DMS79 (cell line): ENCODE measurements around the gene SETDB1.
"Not testable (repeated sequence)": the region's sequence is repeated elsewhere in the genome, so short reads cannot be mapped to it uniquely, and the experiment has no call there.

Source experiments
- DNase-seq: peaks from one replicate; lab custom pipeline; 2025; lab: John Stamatoyannopoulos, UW

The SETDB1 gene

DNA sequence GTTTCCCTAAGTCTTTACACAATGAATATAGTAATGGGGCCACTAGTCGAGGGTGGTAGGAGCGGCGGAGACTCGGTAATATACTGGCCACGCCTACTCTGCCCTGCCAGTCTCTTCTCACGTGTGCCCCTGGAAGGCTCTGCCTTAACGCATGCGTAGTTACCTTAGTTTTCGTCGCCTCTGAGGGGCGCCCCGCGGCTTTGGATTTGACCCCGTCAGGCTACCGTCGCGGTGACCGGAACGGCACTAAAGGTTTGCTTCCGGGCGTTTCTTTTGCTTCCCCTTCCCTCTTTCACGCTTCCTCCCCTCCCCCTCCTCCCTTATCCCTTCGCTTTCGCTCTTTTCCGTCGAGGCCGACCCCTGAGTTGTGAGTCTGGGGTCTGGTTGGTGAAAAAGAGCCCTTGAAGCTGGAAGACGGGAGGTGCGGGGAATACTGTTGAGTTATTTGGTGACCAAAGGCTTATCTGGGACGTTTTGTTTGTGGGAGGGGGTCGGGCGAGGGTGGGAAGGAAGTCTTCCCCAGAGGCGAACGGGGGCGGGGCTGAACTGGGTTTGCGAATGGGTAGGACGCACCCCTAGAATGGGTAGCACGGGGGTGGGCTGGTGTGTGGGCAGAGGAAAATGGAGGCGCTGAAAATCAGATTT is at the start of gene SETDB1:
Gene SETDB1 (plus strand): TSS at position 267 of the 645 bp plus-strand sequence. CDS start 1,352 bp downstream, outside the sequence.
- DNase-seq = peak; percentile 96

DNA sequence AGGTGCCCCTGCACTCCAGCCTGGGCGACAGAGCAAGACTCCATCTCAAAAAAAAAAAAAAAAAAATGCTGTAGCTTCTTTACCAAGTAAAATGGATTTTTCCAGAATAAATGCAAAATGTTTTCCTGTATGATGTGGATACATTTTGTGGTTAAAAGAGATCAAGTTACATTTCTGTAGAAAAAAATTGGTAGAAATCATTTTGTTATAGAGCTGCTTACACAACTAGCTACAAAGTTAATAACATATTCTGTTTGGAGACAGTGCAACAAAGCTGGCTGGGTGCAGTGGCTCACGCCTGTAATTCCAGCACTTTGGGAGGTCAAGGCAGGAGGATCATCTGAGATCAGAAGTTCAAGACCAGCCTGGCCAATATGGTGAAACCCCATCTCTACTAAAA is 47.2 kb upstream of the SETDB1 start:
- not testable (repeated sequence) for DNase-seq

DNA sequence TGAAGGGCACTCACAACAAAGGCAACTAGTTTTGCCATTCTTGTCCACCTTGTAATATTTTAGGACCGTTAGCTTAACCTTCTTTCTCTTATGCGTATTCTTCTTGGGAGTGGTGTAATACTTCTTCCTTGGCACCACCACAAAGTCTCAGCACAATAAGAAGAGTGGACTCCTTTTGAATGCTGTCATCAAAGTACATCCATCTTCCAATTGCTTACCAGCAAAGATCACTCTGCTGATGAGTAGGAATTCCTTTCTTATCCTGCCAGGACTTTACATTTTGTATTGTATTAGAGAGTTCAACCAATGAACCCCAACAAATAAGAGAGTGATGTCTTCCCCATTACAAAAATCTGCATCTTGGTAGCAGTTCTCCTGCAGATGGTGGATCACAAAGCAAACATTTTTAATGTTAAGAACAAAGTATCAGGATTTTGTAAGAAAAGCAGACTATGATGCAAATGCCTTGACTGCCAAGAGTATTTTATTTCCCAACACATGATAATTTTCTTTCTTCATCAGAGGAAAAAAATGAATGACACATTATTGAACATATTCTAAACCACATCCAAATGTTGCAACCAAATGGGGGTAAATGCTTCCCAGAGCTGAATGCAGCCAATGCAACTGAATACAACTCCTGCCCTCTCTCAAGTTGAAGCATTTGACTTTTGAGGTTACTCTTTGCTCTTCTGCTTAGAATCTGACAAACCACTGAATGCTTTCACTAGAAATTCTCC is 44.7 kb upstream of the SETDB1 start:
- no peak for DNase-seq

DNA sequence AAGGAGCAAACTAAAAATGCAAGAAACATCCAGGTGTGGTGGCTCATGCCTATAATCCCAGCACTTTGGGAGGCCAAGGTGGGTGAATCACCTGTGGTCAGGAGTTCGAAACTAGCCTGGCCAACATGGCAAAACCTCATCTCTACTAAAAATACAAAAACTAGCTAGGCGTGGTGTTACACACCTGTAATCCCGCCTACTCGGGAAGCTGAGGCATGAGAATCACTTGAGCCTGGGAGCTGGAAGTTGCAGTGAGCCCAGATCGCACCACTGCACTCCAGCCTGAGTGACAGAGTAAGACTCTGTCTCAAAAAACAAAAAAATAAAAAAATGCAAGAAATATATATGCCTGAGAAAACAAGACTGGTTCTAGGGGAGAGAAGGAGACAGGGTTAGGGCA is 43.0 kb upstream of the SETDB1 start:
- not testable (repeated sequence) for DNase-seq

DNA sequence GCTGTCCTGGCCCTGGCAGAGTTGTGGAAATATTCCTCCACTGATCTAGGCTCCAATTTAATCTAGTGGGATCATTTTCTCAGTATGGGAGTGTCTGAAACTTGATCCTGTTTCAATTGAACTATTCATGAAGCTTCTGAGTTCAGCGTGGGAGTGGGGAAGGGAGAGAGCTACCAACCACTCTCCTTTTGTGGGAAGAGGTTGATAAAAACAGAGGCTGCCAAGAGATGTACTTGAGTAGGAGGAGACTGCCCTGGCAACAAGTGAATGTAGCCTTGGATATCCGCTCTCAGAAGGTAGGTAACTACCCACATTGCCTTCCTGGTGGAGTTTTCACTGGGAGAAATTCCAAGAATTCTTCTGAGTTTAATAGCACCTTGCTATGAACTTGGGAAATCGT is 39.1 kb upstream of the SETDB1 start, which contains the start of gene CTXND2:
Gene CTXND2 (plus strand): TSS at position 119 of the 400 bp plus-strand sequence. CDS start 25,179 bp downstream, outside the sequence.
- DNase-seq = no peak

DNA sequence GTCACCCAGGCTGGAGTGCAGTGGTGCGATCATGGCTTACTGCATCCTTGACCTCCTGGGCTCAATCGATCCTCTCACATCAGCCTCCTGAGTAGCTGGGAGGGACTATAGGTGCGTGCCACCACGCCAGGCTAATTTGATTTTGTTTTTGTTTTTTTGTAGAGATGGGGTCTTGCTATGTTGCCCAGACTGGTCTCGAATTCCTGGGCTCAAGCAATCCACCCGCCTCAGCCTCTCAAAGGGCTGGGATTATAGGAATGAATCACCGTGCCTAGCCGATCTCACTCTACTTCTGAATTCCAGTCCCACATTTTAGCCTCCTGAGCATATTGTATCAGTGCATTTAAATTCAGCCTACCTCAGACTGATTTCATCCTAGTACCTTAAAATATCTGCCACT is 37.4 kb upstream of the SETDB1 start:
- DNase-seq = no peak

DNA sequence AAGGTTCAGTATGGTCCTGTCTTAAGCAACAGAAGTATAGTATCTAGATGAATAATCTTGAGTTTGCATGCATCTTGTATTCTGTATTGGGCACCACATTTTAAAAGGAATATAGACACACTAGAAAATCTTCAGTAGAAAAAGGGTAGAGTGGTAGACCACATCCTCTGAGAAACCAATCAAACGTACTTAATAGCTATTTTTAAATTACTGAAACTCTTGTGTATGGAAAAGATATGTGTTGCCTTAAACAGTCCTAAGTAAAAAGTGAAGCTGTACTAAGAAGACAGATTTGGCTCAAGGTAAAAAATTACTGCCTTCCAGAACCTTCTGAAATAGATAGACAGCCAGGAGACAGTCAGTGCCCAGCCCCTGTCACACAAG is 36.1 kb upstream of the SETDB1 start:
- DNase-seq = no peak

DNA sequence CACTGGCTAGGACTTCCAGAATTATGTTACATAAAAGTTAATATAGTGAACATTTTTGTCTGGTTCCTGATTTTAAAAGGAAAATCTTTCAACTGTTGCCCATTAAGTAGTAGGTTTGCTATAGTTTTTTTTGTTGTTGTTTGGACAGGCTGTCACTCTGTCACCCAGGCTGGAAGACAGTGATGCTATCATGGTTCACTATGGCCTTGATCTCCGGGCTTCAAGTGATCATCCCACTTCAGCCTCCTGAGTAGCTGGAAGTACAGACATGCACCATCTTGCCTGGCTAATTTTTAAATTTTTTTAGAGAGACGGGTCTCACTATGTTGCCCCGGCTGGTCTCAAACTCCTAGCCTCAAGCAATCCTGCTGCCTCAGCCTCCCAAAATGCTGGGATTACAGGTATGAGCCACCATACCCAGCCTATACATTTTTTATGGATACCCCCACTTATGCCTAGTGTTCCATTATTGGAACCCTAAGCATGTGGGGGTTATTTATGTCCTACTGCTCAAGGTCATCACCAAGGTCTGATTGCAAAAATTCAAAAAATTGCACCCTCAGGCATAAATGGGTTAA is 32.7 kb upstream of the SETDB1 start:
- no peak for DNase-seq

DNA sequence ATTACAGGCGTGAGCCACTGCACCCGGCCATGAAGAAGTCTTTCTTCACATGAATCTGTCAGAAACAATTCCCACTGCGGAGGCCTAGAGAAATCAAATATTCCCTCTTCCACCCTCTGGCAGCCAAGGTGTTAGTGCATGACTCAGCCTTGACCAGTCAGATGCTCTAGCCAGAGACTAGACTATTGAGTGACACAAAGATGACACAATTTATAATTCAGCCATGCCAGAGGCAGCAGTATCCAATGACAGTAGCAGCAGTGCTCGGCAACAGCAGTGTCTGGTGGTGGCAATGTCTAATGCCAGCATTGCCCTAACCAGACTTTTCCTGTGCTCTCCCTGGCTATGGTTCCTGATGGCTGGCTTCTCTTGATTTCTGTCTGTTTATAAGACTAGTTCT is 30.5 kb upstream of the SETDB1 start:
- DNase-seq = no peak

DNA sequence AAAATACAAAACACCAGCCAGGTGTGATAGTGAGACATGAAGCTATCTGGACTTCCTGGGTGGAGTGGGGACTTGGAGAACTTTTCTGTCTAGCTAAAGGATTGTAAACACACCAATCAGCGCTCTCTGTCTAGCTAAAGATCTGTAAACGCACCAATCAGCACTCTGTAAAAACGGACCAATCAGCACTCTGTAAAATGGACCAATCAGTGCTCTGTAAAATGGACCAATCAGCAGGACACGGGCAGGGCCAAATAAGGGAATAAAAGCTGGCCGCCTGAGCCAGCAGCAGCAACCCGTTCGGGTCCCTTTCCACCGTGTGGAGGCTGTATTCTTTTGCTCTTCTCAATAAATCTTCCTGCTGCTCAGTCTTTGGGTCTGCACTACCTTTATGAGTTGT is 26.4 kb upstream of the SETDB1 start:
- DNase-seq = not testable (repeated sequence)

DNA sequence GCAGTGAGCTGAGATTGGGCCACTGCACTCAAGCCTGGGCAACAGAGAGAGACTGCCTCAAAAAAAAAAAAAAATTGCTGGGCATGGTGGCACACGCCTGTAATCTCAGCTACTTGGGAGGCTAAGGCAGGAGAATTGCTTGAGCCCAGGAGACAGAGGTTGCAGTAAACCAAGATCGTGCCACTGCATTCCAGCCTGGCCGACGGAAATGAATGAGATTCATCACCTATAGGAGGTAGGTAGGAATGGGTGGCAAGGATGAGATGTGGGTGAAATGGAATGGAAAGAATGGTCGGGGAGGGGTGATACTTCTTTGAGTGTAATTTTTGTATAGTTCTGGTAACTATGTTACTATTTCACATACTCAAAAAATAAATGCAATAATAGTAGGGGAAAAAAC is 23.8 kb upstream of the SETDB1 start:
- no peak for DNase-seq

DNA sequence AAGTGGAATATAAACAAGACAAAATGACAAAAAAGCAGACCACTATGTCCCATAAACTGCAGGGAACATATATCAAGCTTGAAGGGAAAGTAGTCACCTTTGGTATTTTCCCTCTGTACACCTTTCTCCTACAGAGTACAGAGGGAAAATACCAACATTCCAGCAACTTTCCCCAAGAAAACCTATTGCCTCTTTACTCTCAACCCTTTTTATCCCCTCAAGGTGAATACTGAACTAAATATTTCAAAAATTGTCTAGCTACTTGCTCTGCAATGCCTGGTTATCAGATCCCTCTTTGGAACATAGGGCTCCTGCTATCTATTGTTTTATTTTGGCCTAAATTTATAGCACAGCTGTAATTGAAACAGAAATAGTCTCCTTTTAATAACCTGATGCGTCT is 23.4 kb upstream of the SETDB1 start:
- no peak for DNase-seq

DNA sequence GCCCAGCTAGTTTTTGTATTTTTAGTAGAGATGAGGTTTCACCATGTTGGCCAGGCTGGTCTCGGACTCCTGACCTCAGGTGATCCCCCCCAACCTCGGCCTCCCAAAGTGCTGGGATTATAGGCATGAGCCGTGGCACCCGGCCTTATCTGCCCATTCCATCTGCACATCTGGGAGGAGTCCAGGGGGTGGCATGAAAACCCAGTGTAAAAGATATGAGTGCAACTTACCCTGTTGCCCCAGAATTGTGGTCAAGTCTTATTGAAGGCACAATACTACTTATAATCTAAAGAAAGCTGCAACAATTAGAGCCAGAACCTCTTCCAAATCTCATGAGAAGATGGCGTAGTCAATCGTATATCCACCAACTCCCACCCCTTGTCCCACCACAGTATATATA is 20.9 kb upstream of the SETDB1 start:
- DNase-seq = no peak

DNA sequence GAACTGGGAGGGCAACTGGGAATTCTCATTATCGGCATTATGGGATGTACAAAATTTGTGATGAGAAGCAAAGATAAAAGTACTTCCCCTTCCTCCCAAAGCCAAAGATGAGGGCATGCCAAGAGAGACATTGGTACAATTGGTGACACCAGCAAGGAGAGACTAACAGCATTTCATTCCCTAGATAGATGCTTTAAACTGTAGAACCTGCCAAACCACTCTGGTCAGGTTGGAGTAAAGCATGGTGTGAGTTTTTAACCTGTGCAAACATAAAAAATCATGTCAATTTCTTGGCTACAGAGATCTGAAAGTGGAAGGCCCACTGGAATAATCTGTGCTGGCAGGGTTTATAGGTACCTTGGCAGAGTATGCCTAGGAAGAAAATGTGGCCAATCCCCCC is 19.8 kb upstream of the SETDB1 start:
- DNase-seq = no peak

DNA sequence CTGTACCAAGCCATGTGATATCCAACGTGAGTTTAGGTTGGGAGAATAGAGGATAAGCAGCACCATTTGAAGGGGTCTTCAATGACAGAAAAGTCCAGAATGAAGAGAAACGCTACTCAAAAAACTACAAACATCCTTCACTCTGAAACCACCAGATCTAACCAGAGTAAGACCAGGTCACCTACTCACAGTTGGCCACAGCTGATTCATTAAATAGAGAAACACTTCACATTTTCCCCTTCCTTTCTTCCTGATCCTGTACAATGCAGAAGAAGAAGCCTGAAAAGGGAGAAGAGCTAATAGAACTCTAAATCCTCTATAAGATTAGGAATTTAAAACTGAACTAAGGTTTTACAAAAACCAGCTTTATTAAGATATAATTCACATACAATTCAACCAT is 19.4 kb upstream of the SETDB1 start:
- no peak for DNase-seq

DNA sequence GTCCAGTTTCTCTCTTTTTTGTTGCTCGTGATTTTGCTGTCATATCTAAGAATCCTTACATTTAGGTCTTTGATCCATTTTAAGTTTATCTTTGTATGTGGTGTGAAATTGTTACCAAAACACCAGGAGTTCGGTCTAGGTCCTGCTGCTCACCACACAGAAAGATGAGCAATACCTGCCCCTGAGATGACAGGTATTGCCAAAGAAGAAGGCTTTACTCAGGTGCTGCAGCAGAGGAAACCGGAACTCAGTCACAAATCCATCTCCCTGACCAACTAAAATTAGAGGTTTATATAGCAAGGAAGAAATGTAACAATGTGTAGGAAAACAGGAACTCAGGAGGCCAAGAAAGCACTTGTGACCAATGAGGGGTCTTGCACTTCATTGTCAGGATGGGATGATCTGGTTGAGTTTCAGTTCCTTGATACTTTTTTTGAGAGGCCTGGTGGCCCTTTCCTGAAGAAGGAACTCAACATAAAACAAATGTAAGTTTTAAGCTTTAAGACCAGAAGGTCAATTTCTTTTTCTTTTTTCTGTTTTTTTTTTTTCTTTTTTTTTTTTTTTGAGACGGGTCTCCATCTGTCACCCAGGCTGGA is 16.5 kb upstream of the SETDB1 start:
- no peak for DNase-seq

DNA sequence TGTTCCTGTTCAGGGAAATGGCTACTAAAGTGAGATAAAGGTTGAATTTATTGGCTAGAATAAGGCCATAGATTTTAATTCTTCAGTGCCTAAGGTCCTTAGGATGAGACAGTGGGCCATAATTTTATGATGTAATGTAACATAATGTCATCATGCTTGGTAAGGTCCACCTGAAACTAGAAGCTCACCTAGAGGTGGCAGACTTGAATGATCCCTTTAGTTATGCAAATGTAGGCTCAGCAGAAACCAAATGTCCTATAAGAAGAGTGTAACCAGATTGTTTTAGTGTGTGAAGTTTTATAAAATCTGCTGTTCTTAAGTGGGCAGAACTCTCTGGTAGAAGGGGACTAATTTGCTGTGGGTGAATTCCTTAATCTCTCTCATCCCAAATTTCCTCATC is 13.5 kb upstream of the SETDB1 start:
- no peak for DNase-seq

DNA sequence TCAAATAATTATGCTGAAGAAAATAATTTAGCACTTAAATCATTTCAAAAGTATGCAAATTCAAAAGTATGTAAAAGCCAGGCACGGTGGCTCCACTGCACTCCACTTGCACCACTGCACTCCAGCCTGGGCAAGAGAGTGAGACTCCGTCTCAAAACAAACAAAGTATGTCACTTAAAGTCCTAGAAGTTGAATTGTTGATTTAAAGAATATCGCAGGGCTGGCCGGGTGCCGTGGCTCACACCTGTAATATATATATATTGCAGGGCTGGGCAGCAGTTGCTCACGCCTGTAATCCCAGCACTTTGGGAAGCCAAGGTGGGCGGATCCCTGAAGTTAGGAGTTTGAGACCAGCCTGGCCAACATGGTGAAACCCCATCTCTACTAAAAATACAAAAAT is 8.8 kb upstream of the SETDB1 start:
- no peak for DNase-seq

DNA sequence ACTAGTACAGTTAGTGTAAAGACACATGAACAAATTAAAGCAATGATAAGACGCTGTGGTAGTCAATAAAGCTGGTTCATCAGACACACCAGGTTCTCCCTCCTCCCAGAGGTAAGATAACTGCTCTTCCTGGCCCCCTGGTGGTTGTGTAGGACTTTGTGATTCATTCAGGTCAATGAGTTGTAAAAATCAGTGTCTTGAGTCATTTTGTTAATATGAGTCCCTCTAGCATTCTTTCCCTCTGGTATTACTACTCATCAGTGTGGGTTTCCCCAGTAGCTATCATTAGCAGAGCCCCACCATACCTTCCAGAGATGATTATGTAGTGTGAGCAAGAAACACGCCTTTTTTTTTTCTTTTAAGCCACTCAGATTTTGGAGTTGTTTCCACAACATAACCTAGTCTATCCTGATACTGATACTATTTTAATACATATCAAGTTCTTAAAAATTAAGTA is 3.6 kb upstream of the SETDB1 start:
- peak; percentile 57 for DNase-seq

DNA sequence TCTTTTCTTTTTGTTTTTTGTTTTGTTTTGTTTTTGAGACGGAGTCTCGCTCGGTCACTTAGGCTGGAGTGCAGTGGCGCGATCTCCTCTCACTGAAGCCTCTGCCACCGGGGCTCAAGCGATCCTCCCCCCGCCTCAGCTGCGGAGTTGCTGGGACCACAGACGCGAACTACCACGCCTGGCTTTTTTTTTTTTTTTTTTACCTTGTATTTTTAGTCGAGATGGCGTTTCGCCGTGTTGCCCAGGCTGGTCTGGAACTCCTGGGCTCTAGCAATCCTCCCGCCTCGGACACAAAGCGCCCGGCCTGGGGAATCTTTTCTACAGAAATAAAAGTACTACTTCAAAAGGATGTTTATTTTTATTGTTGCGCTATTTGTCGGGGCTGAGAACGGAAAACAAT is 1.1 kb upstream of the SETDB1 start:
- peak; percentile 4 for DNase-seq

DNA sequence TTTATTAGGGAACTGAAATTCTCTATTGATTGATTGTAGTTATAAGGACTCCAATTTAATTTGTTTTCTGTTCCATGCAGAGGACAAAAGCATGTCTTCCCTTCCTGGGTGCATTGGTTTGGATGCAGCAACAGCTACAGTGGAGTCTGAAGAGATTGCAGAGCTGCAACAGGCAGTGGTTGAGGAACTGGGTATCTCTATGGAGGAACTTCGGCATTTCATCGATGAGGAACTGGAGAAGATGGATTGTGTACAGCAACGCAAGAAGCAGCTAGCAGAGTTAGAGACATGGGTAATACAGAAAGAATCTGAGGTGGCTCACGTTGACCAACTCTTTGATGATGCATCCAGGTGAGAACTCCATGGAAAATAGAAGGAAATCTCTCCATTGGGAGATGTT is 1.5 kb downstream of the SETDB1 start:
- DNase-seq = no peak

DNA sequence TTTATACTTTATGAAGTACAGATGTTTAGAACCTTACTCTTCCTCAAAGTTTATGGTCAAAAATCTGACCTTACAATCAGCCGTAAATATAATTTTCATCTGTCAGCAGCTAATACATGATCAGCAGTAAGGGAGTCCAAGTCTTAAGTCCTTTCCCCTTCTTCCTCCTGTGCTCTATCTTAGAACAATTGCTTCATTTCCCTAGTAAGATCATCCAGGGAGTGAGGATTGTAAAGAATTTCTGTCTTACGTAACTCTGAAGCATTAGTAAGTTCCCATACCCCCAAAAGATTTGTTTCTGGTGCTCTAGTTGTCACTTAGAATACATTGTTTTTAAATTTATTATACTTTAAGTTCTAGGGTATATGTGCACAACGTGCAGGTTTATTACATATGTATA is 2.1 kb downstream of the SETDB1 start:
- DNase-seq = no peak

DNA sequence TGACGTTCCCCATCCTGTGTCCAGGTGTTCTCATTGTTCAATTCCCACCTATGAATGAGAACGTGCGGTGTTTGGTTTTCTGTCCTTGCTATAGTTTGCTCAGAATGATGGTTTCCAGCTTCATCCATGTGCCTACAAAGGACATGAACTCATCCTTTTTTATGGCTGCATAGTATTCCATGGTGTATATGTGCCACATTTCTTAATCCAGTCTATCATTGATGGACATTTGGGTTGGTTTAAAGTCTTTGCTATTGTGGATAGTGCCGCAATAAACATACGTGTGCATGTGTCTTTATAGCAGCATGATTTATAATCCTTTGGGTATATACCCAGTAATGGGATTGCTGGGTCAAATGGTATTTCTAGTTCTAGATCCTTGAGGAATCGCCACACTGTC is 2.6 kb downstream of the SETDB1 start:
- DNase-seq = not testable (repeated sequence)
